ENCODE results near the gene ECHDC1.
"Not testable (repeated sequence)": the region's sequence is repeated elsewhere in the genome, so short reads cannot be mapped to it uniquely, and the experiment has no call there.

ECHDC1 gene

GRCh38 chr6:127342946-127343808 lies at the start of gene ECHDC1:
TSS of gene ECHDC1 (minus strand) at chr6:127343609. CDS start at chr6:127331028, 12,581 bp downstream.
- H3K27ac Mint-ChIP-seq: no peak within 1 kb of the TSS
- H3K4me1 Mint-ChIP-seq (ENCODE audit: low read depth): peaks cover 18% of the 10 kb centered on the region
- H3K9me3 Mint-ChIP-seq: no peaks in the 10 kb centered on the region
- H3K4me3 Mint-ChIP-seq: no peak within 1 kb of the TSS
- no peaks in the 10 kb centered on the region for H3K27me3 Mint-ChIP-seq (ENCODE audit: low read depth)
- H3K36me3 Mint-ChIP-seq (ENCODE audit: low read depth): peaks cover 4% of the 10 kb centered on the region

- no peak overlapping the region for H3K27ac Mint-ChIP-seq
- H3K27me3 Mint-ChIP-seq (ENCODE audit: low read depth): peaks cover 6% of the 10 kb centered on the region
- peaks cover 2% of the 10 kb centered on the region for H3K4me1 Mint-ChIP-seq (ENCODE audit: low read depth)
- H3K9me3 Mint-ChIP-seq: no peaks in the 10 kb centered on the region
- no peaks in the 10 kb centered on the region for H3K36me3 Mint-ChIP-seq (ENCODE audit: low read depth)
- H3K4me3 Mint-ChIP-seq: no peak overlapping the region
Measured at GRCh38 chr6:127392301-127392700, 48.9 kb upstream of the ECHDC1 start.

DNA sequence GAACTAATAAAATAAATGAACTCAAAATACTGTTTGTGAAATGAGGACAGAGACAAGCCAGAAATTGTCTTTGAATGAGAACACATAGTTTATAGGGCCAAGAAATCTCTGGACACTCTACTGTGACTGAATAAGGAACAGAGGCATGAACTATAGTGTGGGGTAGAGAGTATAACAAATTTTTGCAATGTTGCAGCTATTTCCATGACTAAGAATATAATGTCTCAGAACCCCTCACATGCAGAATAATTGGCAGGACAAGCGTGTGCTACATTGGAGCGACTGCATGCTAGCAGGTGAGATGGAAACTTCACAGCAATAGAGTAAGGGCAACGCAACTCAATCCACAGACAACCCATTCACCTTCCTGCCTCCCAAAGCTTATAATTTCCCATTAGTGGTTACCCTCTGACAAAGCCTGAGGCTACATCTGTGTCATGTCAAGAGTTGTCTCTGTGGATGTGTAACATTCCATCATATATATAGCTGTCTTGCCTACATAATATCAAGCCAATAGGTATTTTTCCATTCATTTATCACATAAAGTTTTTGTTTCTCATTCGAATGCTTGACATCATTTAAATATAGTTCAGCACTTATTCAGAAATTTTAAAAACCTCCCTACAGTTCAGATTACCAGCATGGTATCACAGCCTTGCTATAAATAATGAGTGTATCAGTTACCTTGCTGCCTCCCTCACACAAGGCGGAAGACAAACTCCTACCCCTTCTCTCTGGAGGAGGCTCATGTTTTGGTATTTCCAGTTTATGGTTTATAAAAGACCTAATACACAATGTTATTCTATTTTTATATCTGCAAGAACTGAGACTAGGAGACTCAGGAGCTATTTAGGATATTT lies 47.9 kb upstream of the ECHDC1 start:
- Mint-ChIP-seq H3K27ac (no peak overlapping the region), H3K4me3 (no peak overlapping the region), H3K9me3 (no peaks in the 10 kb centered on the region), H3K27me3 (ENCODE audit: low read depth) (peaks cover 6% of the 10 kb centered on the region), H3K4me1 (ENCODE audit: low read depth) (peaks cover 2% of the 10 kb centered on the region), H3K36me3 (ENCODE audit: low read depth) (no peaks in the 10 kb centered on the region)

- no peak overlapping the region for H3K27ac Mint-ChIP-seq
- no peaks in the 10 kb centered on the region for H3K9me3 Mint-ChIP-seq
- H3K4me3 Mint-ChIP-seq: no peak overlapping the region
- peaks cover 6% of the 10 kb centered on the region for H3K27me3 Mint-ChIP-seq (ENCODE audit: low read depth)
- peaks cover 2% of the 10 kb centered on the region for H3K4me1 Mint-ChIP-seq (ENCODE audit: low read depth)
- no peaks in the 10 kb centered on the region for H3K36me3 Mint-ChIP-seq (ENCODE audit: low read depth)
Measured at GRCh38 chr6:127389706-127390105, 46.3 kb upstream of the ECHDC1 start.

DNA sequence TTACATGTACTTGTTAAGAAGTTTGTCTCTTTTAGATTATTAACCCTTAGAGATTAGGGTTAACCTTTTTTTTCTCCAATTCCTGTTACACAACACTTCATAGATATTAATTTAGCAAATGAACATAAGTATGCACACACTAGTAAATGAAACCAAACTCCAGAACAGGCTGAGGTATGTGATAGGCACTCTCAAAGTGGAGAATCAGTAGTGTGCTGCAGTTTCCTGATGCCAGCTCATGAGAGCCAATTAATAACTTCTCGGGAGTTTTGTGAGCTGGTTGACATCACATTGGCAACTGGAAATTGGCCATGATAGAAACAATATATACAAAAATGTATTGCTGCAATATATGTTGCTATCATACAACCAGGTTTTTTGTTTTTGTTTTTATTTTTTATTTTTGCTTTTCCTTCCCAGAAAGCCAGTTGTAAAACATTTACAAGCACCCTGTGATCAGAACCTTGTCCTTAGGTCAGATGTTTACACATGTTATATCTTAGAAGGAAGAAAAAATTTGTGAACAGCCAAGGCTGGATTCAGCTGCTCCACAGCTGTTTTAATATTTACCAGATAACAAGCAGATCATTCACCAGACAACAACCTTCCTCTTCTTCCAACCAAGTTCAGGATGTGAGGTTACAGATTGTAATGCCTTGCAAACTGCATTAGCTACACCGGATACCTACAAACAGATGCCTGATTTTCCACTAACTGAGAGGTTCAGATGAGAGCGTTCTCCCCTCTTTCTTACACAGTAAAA lies 42.4 kb upstream of the ECHDC1 start:
- H3K27me3 Mint-ChIP-seq (ENCODE audit: low read depth): peaks cover 3% of the 10 kb centered on the region
- H3K4me3 Mint-ChIP-seq: no peak overlapping the region
- no peaks in the 10 kb centered on the region for H3K9me3 Mint-ChIP-seq
- no peak overlapping the region for H3K27ac Mint-ChIP-seq
- H3K36me3 Mint-ChIP-seq (ENCODE audit: low read depth): no peaks in the 10 kb centered on the region
- H3K4me1 Mint-ChIP-seq (ENCODE audit: low read depth): no peaks in the 10 kb centered on the region

DNA sequence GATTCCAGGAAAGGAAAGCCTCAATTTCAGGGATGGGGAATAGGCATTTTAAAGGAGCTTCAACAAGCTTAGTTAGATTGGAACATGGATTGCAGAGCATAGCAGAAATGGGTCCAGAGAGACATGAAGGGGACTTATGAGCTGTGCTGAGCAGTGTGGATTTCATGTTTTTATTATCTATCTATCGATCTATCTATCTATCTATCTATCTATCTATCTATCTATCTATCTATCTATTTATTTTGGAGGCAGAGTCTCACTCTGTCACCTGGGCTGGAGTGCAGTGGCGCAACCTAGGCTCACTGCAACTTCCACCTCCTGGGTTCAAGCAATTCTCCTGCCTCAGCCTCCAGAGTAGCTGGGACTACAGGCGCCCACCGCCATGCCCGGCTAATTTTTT lies 41.4 kb upstream of the ECHDC1 start:
- H3K4me3 Mint-ChIP-seq; H3K36me3 Mint-ChIP-seq (ENCODE audit: low read depth); H3K4me1 Mint-ChIP-seq (ENCODE audit: low read depth); H3K27ac Mint-ChIP-seq; H3K9me3 Mint-ChIP-seq; H3K27me3 Mint-ChIP-seq (ENCODE audit: low read depth): not testable (repeated sequence)

DNA sequence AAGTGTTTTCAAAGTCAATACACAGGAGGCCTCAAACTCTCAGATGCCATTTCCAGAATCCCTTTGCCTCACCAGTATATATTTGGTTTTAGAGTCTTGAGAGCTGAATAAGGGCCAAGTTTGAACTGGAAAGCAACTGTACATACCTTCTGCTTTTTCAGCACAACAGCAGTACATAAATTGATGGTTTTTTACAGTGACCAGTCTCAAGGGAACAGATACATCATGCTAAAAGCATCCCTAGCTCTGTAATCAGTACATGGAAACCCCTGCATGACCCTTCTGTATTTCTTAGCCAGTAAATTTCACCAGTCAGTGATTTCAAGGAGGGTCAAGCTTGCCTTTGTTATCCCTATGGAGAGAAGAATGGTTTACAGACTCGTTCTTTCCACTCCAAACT lies 40.6 kb upstream of the ECHDC1 start:
- no peaks in the 10 kb centered on the region for H3K4me1 Mint-ChIP-seq (ENCODE audit: low read depth)
- no peaks in the 10 kb centered on the region for H3K9me3 Mint-ChIP-seq
- H3K27ac Mint-ChIP-seq: no peak overlapping the region
- no peak overlapping the region for H3K4me3 Mint-ChIP-seq
- no peaks in the 10 kb centered on the region for H3K27me3 Mint-ChIP-seq (ENCODE audit: low read depth)
- no peaks in the 10 kb centered on the region for H3K36me3 Mint-ChIP-seq (ENCODE audit: low read depth)

DNA sequence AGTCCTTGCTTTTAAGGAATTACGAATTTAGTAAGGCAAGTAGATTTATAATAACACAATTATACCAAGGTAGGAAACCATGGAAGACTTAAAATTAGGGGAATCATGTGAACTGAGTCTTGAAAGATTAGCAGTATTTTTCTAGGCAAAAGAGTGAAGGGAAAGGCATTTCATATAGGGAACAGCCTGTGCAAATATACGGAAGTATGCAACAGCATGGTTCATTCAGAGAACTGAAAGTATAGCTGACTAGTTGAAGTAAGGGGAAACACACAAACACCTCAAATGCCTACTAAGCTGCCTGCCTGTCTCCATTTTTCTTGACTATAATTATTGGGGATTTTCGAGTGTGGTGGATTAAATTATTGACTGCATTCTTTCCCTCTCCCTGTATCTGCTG lies 39.0 kb upstream of the ECHDC1 start:
- Mint-ChIP-seq H3K9me3 (no peaks in the 10 kb centered on the region), H3K27ac (no peak overlapping the region), H3K4me3 (no peak overlapping the region)

GRCh38 chr6:127381384-127381783 lies 38.0 kb upstream of the ECHDC1 start:
- H3K4me1 Mint-ChIP-seq (ENCODE audit: low read depth): no peaks in the 10 kb centered on the region
- no peak overlapping the region for H3K4me3 Mint-ChIP-seq
- no peaks in the 10 kb centered on the region for H3K27me3 Mint-ChIP-seq (ENCODE audit: low read depth)
- no peaks in the 10 kb centered on the region for H3K36me3 Mint-ChIP-seq (ENCODE audit: low read depth)
- H3K9me3 Mint-ChIP-seq: no peaks in the 10 kb centered on the region
- no peak overlapping the region for H3K27ac Mint-ChIP-seq

More for the DNA sequence above, 39.0 kb upstream of the ECHDC1 start:
- Mint-ChIP-seq H3K27me3 (ENCODE audit: low read depth) (no peaks in the 10 kb centered on the region), H3K4me1 (ENCODE audit: low read depth) (no peaks in the 10 kb centered on the region), H3K36me3 (ENCODE audit: low read depth) (no peaks in the 10 kb centered on the region)

GRCh38 chr6:127376685-127377084 lies 33.3 kb upstream of the ECHDC1 start:
- Mint-ChIP-seq H3K36me3 (ENCODE audit: low read depth) (no peaks in the 10 kb centered on the region), H3K9me3 (peaks cover 4% of the 10 kb centered on the region), H3K27ac (no peak overlapping the region), H3K4me3 (no peak overlapping the region), H3K27me3 (ENCODE audit: low read depth) (no peaks in the 10 kb centered on the region), H3K4me1 (ENCODE audit: low read depth) (no peaks in the 10 kb centered on the region)

- H3K27me3 Mint-ChIP-seq (ENCODE audit: low read depth): no peaks in the 10 kb centered on the region
- H3K36me3 Mint-ChIP-seq (ENCODE audit: low read depth): peaks cover 1% of the 10 kb centered on the region
- H3K9me3 Mint-ChIP-seq: peaks cover 21% of the 10 kb centered on the region
- no peak overlapping the region for H3K27ac Mint-ChIP-seq
- H3K4me3 Mint-ChIP-seq: no peak overlapping the region
- H3K4me1 Mint-ChIP-seq (ENCODE audit: low read depth): no peaks in the 10 kb centered on the region
Measured at GRCh38 chr6:127367023-127367375, 23.6 kb upstream of the ECHDC1 start.

DNA sequence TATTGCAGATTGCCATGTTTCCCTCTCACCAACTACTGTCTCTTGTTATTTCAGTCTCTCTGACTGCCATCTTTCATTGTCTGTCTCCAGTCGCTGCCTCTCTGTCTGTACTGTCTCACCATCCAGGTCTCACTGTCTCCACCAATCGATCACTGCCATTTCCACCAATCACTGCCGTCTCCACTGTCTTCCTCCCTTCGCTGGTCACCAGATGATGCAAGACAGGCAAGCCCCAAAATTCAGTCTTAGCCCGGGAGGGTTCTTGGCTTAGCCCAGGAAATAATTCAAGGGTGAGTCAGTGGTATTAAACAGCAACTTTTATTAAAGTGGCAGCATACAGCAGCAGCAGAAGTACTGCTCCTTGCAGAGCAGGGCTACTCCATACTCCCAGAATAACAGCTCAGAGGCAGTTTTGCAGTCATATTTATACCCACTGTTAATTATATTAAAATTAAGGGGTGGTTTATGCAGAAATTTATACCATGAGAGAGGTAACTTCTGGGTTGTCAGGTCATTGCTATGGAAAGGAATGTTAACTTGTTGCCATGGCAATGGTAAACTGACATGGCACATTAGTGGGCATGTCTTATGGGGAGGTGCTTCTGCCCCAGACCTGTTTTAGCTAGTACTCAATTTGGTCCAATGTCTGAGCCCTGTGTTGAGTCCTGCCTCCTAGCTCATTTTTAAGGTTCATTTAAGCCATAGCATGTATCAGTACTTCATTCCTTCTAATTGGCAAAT lies 23.0 kb upstream of the ECHDC1 start:
- H3K36me3 Mint-ChIP-seq (ENCODE audit: low read depth): peaks cover 1% of the 10 kb centered on the region
- no peaks in the 10 kb centered on the region for H3K27me3 Mint-ChIP-seq (ENCODE audit: low read depth)
- H3K27ac Mint-ChIP-seq: no peak overlapping the region
- no peaks in the 10 kb centered on the region for H3K4me1 Mint-ChIP-seq (ENCODE audit: low read depth)
- H3K4me3 Mint-ChIP-seq: no peak overlapping the region
- peaks cover 15% of the 10 kb centered on the region for H3K9me3 Mint-ChIP-seq

GRCh38 chr6:127365874-127366273 lies 22.5 kb upstream of the ECHDC1 start:
- Mint-ChIP-seq H3K27me3 (ENCODE audit: low read depth) (no peaks in the 10 kb centered on the region), H3K9me3 (peaks cover 13% of the 10 kb centered on the region), H3K4me1 (ENCODE audit: low read depth) (no peaks in the 10 kb centered on the region), H3K4me3 (no peak overlapping the region), H3K36me3 (ENCODE audit: low read depth) (peaks cover 1% of the 10 kb centered on the region), H3K27ac (no peak overlapping the region)

DNA sequence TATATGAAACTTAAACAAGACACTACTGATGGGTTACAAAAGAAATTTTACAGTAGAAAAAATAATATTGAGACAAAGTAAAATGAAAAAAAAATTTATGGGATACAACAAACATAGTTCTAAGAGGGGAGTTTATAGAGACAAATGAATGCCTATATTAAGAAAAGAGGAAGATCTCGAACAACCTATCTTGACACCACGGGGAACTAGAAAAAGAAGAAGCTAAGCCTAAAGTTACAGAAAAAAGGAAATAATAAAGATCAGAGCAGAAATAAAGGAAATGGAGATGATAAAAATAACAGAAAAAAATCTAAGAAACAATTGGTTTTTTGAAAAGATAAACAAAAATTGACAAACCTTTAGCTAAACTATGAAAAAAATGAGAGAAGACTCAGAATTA lies 9.1 kb upstream of the ECHDC1 start:
- Mint-ChIP-seq H3K4me3 (no peak overlapping the region), H3K4me1 (ENCODE audit: low read depth) (no peaks in the 10 kb centered on the region), H3K36me3 (ENCODE audit: low read depth) (peaks cover 2% of the 10 kb centered on the region), H3K27ac (no peak overlapping the region), H3K27me3 (ENCODE audit: low read depth) (no peaks in the 10 kb centered on the region), H3K9me3 (peaks cover 26% of the 10 kb centered on the region)
